ENCODE data around the gene IGSF22. TPM values are rescaled to one million over a fixed set of nuclear protein-coding genes. Genes with fewer than 3 reads are reported as not detected.

The IGSF22 gene
- total and polyA plus RNA-seq, 2 of the 8 experiments (the other 6 are each of a cell fraction or from before 2014, with no cell fraction given), result 0.14 TPM; not detected in 1

- ChIA-PET POLR2A (ENCODE audit: partially characterized antibody) (no interaction called here), CTCF (ENCODE audit: partially characterized antibody) (interaction anchor here (1.3 kb wide), 1 partner anchor 66 kb away, joined by 3 read pairs; no protein-coding TSS in a partner anchor)
- H3K4me3 ChIP-seq (ENCODE audit: extremely low read depth in 1 of 4, insufficient read depth in 2 of 4, low read depth in 3 of 4, low read length in 4 of 4), result no peak overlapping the region
- no peaks in the 10 kb centered on the region for H3K9me3 ChIP-seq (ENCODE audit: insufficient read depth in 2 of 2, low read depth in 1 of 2, low read length in 1 of 2)
- H2BK5ac ChIP-seq (ENCODE audit: low read depth, low read length), result no peak overlapping the region
- no peaks in the 10 kb centered on the region for H3K79me2 ChIP-seq (ENCODE audit: control insufficient read depth in 1 of 2, insufficient read depth in 2 of 2, low read length in 2 of 2)
- no peak overlapping the region for H2BK120ac ChIP-seq (replicated peaks; ENCODE audit: low read depth, low read length)
- no peak overlapping the region for H2BK12ac ChIP-seq (ENCODE audit: low read depth, low read length)
- no peak overlapping the region for H2BK15ac ChIP-seq (ENCODE audit: low read length)
- peaks cover 0 to 1% (median 0%) of the 10 kb centered on the region in 4 experiments; a peak in 1 of 7 replicates for H3K27me3 ChIP-seq (replicated peaks in 1 of 4; ENCODE audit: control insufficient read depth in 3 of 4, extremely low read depth in 1 of 4, insufficient read depth in 3 of 4, low read length in 3 of 4)
- H2BK20ac ChIP-seq (ENCODE audit: low read length), result no peak overlapping the region
- no peak overlapping the region for H2AFZ ChIP-seq (ENCODE audit: low read length)
- no peak overlapping the region for H3K4me2 ChIP-seq (ENCODE audit: insufficient read depth in 1 of 2, low read depth in 2 of 2, low read length in 2 of 2)
- no peak overlapping the region for H3K56ac ChIP-seq (replicated peaks; ENCODE audit: insufficient read length, low read depth, low read length)
- no peak overlapping the region for H4K5ac ChIP-seq (ENCODE audit: insufficient read length, low read depth, low read length)
- no peak overlapping the region for H2AK5ac ChIP-seq (ENCODE audit: low read depth, low read length)
- H3K27ac ChIP-seq (ENCODE audit: low read depth, low read length), result no peak overlapping the region
- H3K36me3 ChIP-seq (ENCODE audit: control insufficient read depth in 2 of 4, insufficient read depth in 4 of 4, low read length in 3 of 4), result no peaks in the 10 kb centered on the region
- no peak for FAIRE-seq
- H3K4ac ChIP-seq (replicated peaks; ENCODE audit: insufficient read length, low read depth, low read length), result no peak overlapping the region
- no peaks in the 10 kb centered on the region for H4K20me1 ChIP-seq (replicated peaks in 1 of 2; ENCODE audit: control insufficient read depth in 1 of 2, insufficient read depth in 2 of 2, low read length in 2 of 2)
- H3K23me2 ChIP-seq (ENCODE audit: low read depth, low read length), result no peaks in the 10 kb centered on the region
- H3K4me1 ChIP-seq (replicated peaks in 1 of 4; ENCODE audit: control insufficient read depth in 3 of 4, insufficient read depth in 4 of 4, low read length in 3 of 4), result peaks cover 0 to 2% (median under 1%) of the 10 kb centered on the region in 4 experiments; a peak in 2 of 7 replicates
- no peak overlapping the region for H3K14ac ChIP-seq (ENCODE audit: insufficient read length)
- no peaks in the 10 kb centered on the region for H3K79me1 ChIP-seq (ENCODE audit: low read depth, low read length)
- no peak overlapping the region for H3K18ac ChIP-seq (ENCODE audit: extremely low read depth, low read length)
- no peak for DNase-seq (ENCODE audit: low read depth in 1 of 2, low spot score in 2 of 2)
- WGBS, 2 experiments (ENCODE audit: extremely low coverage in 1 of 2, insufficient coverage in 1 of 2, insufficient read length in 1 of 2, insufficient replicate concordance in 2 of 2, low coverage in 1 of 2, low lambda C conversion rate in 2 of 2, missing lambda C conversion rate in 1 of 2), result 86% methylated on average over 2 of the region's 2 CpGs; no CpG with 5 or more reads in 1 of the 2 experiments
- H3K23ac ChIP-seq (ENCODE audit: insufficient read length), result no peak overlapping the region
- no peak overlapping the region for H4K91ac ChIP-seq (replicated peaks; ENCODE audit: insufficient read length, low read length)
- H4K8ac ChIP-seq (ENCODE audit: extremely low read depth, insufficient read depth, low read length), result no peak overlapping the region
- H3K9ac ChIP-seq (replicated peaks in 1 of 4; ENCODE audit: extremely low read depth in 1 of 4, low read depth in 3 of 4, low read length in 3 of 4), result no peak overlapping the region
- no peak for TF ChIP-seq RAD21 (IDR thresholded peaks at IDR 0.05 in 1 of 2, conservative IDR thresholded peaks at IDR 0.05 in 1 of 2; ENCODE audit: low read depth in 2 of 2, low read length in 2 of 2)
- TF ChIP-seq POU5F1 (IDR thresholded peaks at IDR 0.05; ENCODE audit: low read depth, low read length), result no peak
- no peak for TF ChIP-seq NANOG (IDR thresholded peaks at IDR 0.05; ENCODE audit: insufficient read depth, low read depth, low read length, poor library complexity, severe bottlenecking)
- no peak for TF ChIP-seq MAX (IDR thresholded peaks at IDR 0.05)
- no peak for TF ChIP-seq EZH2 (IDR thresholded peaks at IDR 0.05; ENCODE audit: low read depth, low read length, severe bottlenecking)
- no peak for TF ChIP-seq SRF (IDR thresholded peaks at IDR 0.05; ENCODE audit: low read depth, low read length)
- TF ChIP-seq TAF7 (optimal IDR thresholded peaks at IDR 0.05; ENCODE audit: borderline replicate concordance, low read depth, low read length), result no peak
- TF ChIP-seq PHF8 (conservative IDR thresholded peaks at IDR 0.05; ENCODE audit: low read depth, low read length), result no peak
- TF ChIP-seq, protein P1, sequence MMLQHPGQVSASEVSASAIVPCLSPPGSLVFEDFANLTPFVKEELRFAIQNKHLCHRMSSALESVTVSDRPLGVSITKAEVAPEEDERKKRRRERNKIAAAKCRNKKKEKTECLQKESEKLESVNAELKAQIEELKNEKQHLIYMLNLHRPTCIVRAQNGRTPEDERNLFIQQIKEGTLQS (IDR thresholded peaks at IDR 0.05; ENCODE audit: insufficient read depth, low read depth, low read length), result no peak
- no peak for TF ChIP-seq POLR2A (IDR thresholded peaks at IDR 0.05; ENCODE audit: control extremely low read depth in 1 of 2, low read depth in 2 of 2, low read length in 2 of 2)
- no peak for TF ChIP-seq CREB1 (IDR thresholded peaks at IDR 0.05)
- TF ChIP-seq KDM4A (IDR thresholded peaks at IDR 0.05; ENCODE audit: low read depth, low read length, severe bottlenecking), result no peak
Observed at GRCh38 chr11:18671246-18671645, 54.7 kb downstream of the IGSF22 start.
